ENCODE results near the gene TRABD2B. TPM values are rescaled to one million over a fixed set of nuclear protein-coding genes. Genes with fewer than 3 reads are reported as not detected.

The TRABD2B gene
- total and polyA plus RNA-seq, 2 donors (not counting 3 experiments of a cell fraction or from before 2014, with no cell fraction given) = not detected

DNA sequence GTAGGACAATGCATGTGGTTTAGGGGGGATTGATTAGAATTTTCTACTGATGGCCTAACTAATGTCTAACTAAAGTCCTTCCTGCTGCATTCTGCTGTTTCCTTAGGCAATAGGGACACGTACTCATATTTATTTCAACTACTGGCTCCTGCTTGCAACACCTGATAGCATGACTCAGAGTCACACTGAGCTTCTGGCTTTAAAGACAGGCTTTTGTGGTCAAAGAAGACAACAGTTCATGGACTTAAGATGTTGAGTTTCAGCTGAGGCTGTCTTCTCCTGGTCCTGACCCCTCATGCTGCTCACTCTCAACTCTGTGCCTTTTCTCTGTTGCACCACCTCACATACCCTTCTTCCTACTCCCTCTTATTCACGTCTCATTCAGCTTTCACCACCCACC lies 29.1 kb upstream of the TRABD2B start:
- TF ChIP-seq MYC (IDR thresholded peaks at IDR 0.05; ENCODE audit: low read depth, low read length) = no peak
- TF ChIP-seq FOS (IDR thresholded peaks at IDR 0.05; ENCODE audit: borderline replicate concordance, insufficient read depth, low read length) = no peak
- no peak for TF ChIP-seq JUN (IDR thresholded peaks at IDR 0.05; ENCODE audit: borderline replicate concordance, insufficient read depth, insufficient read length, low read depth)
- TF ChIP-seq GATA2 (IDR thresholded peaks at IDR 0.05; ENCODE audit: insufficient read depth, insufficient read length, low read depth, low read length) = no peak
- TF ChIP-seq EZH2 (IDR thresholded peaks at IDR 0.05; ENCODE audit: borderline replicate concordance, low read depth, low read length, severe bottlenecking) = no peak
- no peak for TF ChIP-seq CTCF (IDR thresholded peaks at IDR 0.05; ENCODE audit: extremely low read depth in 1 of 2, insufficient read depth in 1 of 2, low read depth in 1 of 2, low read length in 2 of 2)
- no peak for TF ChIP-seq POLR2AphosphoS5 (IDR thresholded peaks at IDR 0.05; ENCODE audit: insufficient read depth, low read depth, low read length)
- TF ChIP-seq POLR2A (IDR thresholded peaks at IDR 0.05; ENCODE audit: low read depth, low read length) = no peak
- TF ChIP-seq, protein P1, sequence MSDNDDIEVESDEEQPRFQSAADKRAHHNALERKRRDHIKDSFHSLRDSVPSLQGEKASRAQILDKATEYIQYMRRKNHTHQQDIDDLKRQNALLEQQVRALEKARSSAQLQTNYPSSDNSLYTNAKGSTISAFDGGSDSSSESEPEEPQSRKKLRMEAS (IDR thresholded peaks at IDR 0.05; ENCODE audit: insufficient read depth, insufficient read length) = no peak
- ChIA-PET CTCF (interaction anchor here (1.0 to 1.8 kb wide), 3 partner anchors 12 to 300 kb away, joined by 3 to 9 read pairs (median 3); partner anchors contain the start of gene TRABD2B), POLR2A (no interaction called here)
- H3K9me3 ChIP-seq (replicated peaks; ENCODE audit: control insufficient read depth, insufficient read depth, low read length) = no peaks in the 10 kb centered on the region
- H3K9ac ChIP-seq (replicated peaks; ENCODE audit: extremely low read depth, insufficient read depth, low read length) = no peak overlapping the region
- H3K4me3 ChIP-seq (replicated peaks in 1 of 3; ENCODE audit: insufficient read depth in 1 of 3, low read depth in 1 of 3, low read length in 3 of 3) = no peak overlapping the region
- H3K27ac ChIP-seq (ENCODE audit: insufficient read depth, low read depth, low read length) = no peak overlapping the region
- H3K27me3 ChIP-seq (ENCODE audit: control insufficient read depth in 2 of 2, insufficient read depth in 2 of 2, low read length in 2 of 2) = no peaks in the 10 kb centered on the region
- no peak overlapping the region for H2AFZ ChIP-seq (ENCODE audit: low read depth, low read length)
- no peaks in the 10 kb centered on the region for H4K20me1 ChIP-seq (replicated peaks; ENCODE audit: control insufficient read depth, extremely low read depth, insufficient read depth, low read length)
- H3K9me1 ChIP-seq (replicated peaks; ENCODE audit: control insufficient read depth, extremely low read depth, insufficient read depth, low read length) = no peaks in the 10 kb centered on the region
- no peaks in the 10 kb centered on the region for H3K4me1 ChIP-seq (ENCODE audit: control insufficient read depth, extremely low read depth, insufficient read depth, low read length)
- DNase-seq (ENCODE audit: low read depth, low spot score) (no peak), FAIRE-seq (no peak)
- intact Hi-C loops (cut with micrococcal nuclease) = no loop called here
- no TSS peak for BruUV-seq (replicated peaks)
- H3K79me2 ChIP-seq (ENCODE audit: control insufficient read depth, insufficient read depth, low read length) = no peaks in the 10 kb centered on the region
- no peaks in the 10 kb centered on the region for H3K36me3 ChIP-seq (ENCODE audit: control insufficient read depth in 2 of 2, extremely low read depth in 1 of 2, insufficient read depth in 2 of 2, low read length in 2 of 2)
- no peak overlapping the region for H3K4me2 ChIP-seq (ENCODE audit: insufficient read depth, low read length)
- dilution Hi-C loops (cut with MboI; ENCODE audit: extremely low pct_ligation_motif_present, low sequenced_read_pairs) = no loop called here
